HEK293T (cell line): Measurements from ENCODE around the gene IL1B.

Experiments
- FOXM1 ChIP-seq: fragments of 450-650 bp; IDR thresholded peaks from 2 replicates; pipeline ENCODE4 v1.6.1; 2017; ENCODE audit warnings: mild to moderate bottlenecking, borderline replicate concordance
- LEF1 ChIP-seq: fragments of 450-650 bp; IDR thresholded peaks from 2 replicates; pipeline ENCODE4 v1.6.1; 2017; ENCODE audit warnings: mild to moderate bottlenecking, borderline replicate concordance
- SP1 ChIP-seq: fragments of 450-650 bp; IDR thresholded peaks from 2 replicates; pipeline ENCODE4 v1.6.1; 2017
- SUZ12 ChIP-seq: fragments of 450-650 bp; IDR thresholded peaks from 2 replicates; pipeline ENCODE4 v1.6.1; 2016; ENCODE audit warnings: mild to moderate bottlenecking
- ZNF384 ChIP-seq: fragments of 450-650 bp; IDR thresholded peaks from 2 replicates; pipeline ENCODE4 v1.6.1; 2016

- TF ChIP-seq SUZ12 (no peak), LEF1 (no peak), SP1 (no peak), FOXM1 (no peak), ZNF384 (no peak)
Observed at GRCh38 chr2:112834396-112835037, 2.1 kb downstream of the IL1B start.
